ENCODE results near the gene PDXP. TPM values are rescaled to one million over a fixed set of nuclear protein-coding genes. Genes with fewer than 3 reads are reported as not detected.

PDXP gene
- total and polyA plus RNA-seq, 9 of the 15 experiments (the other 6 are each of a cell fraction or from before 2014, with no cell fraction given) = 7.9 to 54.2 (median 38.8) TPM

DNA sequence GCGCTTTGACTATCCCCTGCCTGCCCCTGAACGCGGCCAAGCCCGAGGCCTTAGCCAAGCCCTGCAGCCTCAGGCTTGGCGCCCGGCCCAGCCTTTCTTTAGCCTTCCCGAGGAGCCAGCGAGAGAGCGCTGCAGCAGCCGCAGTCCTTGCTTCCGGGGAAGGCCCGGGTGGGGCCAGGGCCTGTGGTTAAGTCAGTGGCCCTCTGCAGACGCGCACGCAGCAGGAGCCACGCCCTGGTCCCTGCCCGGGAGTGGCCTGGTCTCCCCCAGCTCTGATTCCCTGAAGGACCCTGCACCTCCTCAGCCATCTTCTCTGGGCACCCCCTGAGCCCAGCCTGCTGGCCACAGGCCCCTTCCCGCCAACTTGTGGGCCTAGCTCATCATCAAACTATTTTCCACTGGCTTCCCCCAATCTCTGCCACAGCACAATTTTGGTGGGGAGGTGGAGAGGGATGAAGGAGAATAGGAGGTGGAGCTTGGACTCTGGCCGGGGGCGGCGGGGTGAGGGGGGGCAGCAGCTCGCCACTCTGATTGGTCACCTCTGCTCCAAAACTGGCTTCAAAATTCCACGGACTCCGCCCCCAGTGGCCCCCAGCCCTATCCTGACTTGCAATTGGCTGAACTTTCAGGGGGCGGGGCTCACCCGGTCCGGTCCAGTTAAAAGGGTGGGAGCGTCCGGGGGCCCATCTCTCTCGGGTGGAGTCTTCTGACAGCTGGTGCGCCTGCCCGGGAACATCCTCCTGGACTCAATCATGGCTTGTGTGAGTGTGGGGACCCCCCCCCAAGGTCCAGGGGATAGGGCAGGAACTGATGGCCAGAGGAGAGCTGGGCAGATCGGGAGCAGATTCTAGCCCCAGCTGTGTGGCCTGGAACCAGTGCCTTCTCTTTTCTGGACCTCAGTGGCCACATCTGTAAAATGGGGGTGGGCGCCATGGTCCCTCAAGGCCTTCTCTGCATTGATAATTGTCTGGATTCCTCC, 16.7 kb downstream of the PDXP start, which contains the start of gene LGALS1 (continued):
- peak; percentile 69 for TF ChIP-seq HMGN3 (IDR thresholded peaks at IDR 0.05; ENCODE audit: borderline replicate concordance, extremely low read depth, insufficient read length, low read depth, low read length)
- TF ChIP-seq DMBX1 (CRISPR knock-in tag; IDR thresholded peaks at IDR 0.05; ENCODE audit: borderline replicate concordance) = no peak
- TF ChIP-seq ARID1B (IDR thresholded peaks at IDR 0.05) = peak; percentile 40; the same call in 1 of the 2 replicates
- 0 out of 2 replicates have a peak, but pooled peaks have one; percentile 19 for TF ChIP-seq CBFA2T3 (IDR thresholded peaks at IDR 0.05)
- TF ChIP-seq POLR2AphosphoS5 (IDR thresholded peaks at IDR 0.05; ENCODE audit: control insufficient read depth, insufficient read depth, low read depth, low read length) = 0 out of 2 replicates have a peak, but pooled peaks have one; percentile 20
- peak; percentile 62 for TF ChIP-seq SAP30 (IDR thresholded peaks at IDR 0.05; ENCODE audit: borderline replicate concordance, insufficient read depth, low read depth, low read length, poor library complexity, severe bottlenecking)
- TF ChIP-seq, protein P1, sequence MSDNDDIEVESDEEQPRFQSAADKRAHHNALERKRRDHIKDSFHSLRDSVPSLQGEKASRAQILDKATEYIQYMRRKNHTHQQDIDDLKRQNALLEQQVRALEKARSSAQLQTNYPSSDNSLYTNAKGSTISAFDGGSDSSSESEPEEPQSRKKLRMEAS (CRISPR knock-in tag; IDR thresholded peaks at IDR 0.05) = peak; percentile 36; the same call in 1 of the 2 replicates
- TF ChIP-seq NRF1 (conservative IDR thresholded peaks at IDR 0.05 in 1 of 2, IDR thresholded peaks at IDR 0.05 in 1 of 2) = peak; percentile 84 to 87
- 0 out of 2 replicates have a peak, but pooled peaks have one; percentile 25 for TF ChIP-seq MYNN (IDR thresholded peaks at IDR 0.05)
- no peak for TF ChIP-seq MYNN (CRISPR knock-in tag; IDR thresholded peaks at IDR 0.05)
- peak; percentile 48 for TF ChIP-seq RBBP5 (IDR thresholded peaks at IDR 0.05; ENCODE audit: borderline replicate concordance, insufficient read depth, low read length, poor library complexity, severe bottlenecking)
- peak in 1 of 2 experiments; percentile 34; a peak in 2 of 4 replicates for TF ChIP-seq RCOR1 (IDR thresholded peaks at IDR 0.05; ENCODE audit: borderline replicate concordance in 1 of 2, low read depth in 2 of 2, low read length in 2 of 2)
- TF ChIP-seq BCOR (IDR thresholded peaks at IDR 0.05) = peak; percentile 93
- peak; percentile 47 for TF ChIP-seq FOS (IDR thresholded peaks at IDR 0.05; ENCODE audit: extremely low read depth, insufficient read length)
- TF ChIP-seq NR4A1 (CRISPR knock-in tag; IDR thresholded peaks at IDR 0.05) = no peak
- 0 out of 2 replicates have a peak, but pooled peaks have one; percentile 28 for TF ChIP-seq NR4A1 (tag; IDR thresholded peaks at IDR 0.05)
- peak; percentile 88 for TF ChIP-seq RBFOX2 (IDR thresholded peaks at IDR 0.05; ENCODE audit: low read depth, low read length)
- peak; percentile 60; the same call in 1 of the 2 replicates for TF ChIP-seq MECOM (CRISPR knock-in tag; IDR thresholded peaks at IDR 0.05)
- TF ChIP-seq ELF2 (CRISPR knock-in tag; IDR thresholded peaks at IDR 0.05) = peak; percentile 17; the same call in 1 of the 2 replicates
- TF ChIP-seq POLR2G (IDR thresholded peaks at IDR 0.05; ENCODE audit: low read depth, low read length) = peak; percentile 88
- no peak for TF ChIP-seq ELF4 (CRISPR knock-in tag; IDR thresholded peaks at IDR 0.05)
- TF ChIP-seq, protein P2, sequence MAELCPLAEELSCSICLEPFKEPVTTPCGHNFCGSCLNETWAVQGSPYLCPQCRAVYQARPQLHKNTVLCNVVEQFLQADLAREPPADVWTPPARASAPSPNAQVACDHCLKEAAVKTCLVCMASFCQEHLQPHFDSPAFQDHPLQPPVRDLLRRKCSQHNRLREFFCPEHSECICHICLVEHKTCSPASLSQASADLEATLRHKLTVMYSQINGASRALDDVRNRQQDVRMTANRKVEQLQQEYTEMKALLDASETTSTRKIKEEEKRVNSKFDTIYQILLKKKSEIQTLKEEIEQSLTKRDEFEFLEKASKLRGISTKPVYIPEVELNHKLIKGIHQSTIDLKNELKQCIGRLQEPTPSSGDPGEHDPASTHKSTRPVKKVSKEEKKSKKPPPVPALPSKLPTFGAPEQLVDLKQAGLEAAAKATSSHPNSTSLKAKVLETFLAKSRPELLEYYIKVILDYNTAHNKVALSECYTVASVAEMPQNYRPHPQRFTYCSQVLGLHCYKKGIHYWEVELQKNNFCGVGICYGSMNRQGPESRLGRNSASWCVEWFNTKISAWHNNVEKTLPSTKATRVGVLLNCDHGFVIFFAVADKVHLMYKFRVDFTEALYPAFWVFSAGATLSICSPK (IDR thresholded peaks at IDR 0.05; ENCODE audit: borderline replicate concordance) = no peak
